K562 (cell line): ENCODE measurements around the gene NAV2. TPM values are rescaled to one million over a fixed set of nuclear protein-coding genes. Genes with fewer than 3 reads are reported as not detected.

Experiments used
- ATAC-seq: fragments of 200-7000 bp; cut with Tn5 transposase; 3 replicates; pipeline ENCODE4 v1.9.1; 2020; ENCODE audit warnings: moderate library complexity
- BruUV-seq: library from RNA; stranded (reverse); fragments of 400-500 nt; replicated peaks from 2 replicates; lab custom pipeline; 2021; lab: Mats Ljungman, UMichigan
- CTCF ChIA-PET: fragments of 300-600 bp; formaldehyde crosslinking; extraction: SDS; loops from one replicate; lab custom pipeline; 2021; ENCODE audit warnings: low intra/inter-chr PET ratio; lab: Yijun Ruan, JAX
- POLR2A ChIA-PET: fragments of 300-600, 350-650 bp; sonication (Branson Sonifier 250); formaldehyde crosslinking; extraction: SDS; loops from one replicate; lab custom pipeline; 2021; ENCODE audit warnings: antibody characterized with exemption, inconsistent platforms; lab: Yijun Ruan, JAX
- DNase-seq, 4 experiments: peaks; one replicate each; pipeline versions ENCODE4 v3.0.0 to v3.0.0-alpha.2; 2011 to 2018; ENCODE audit warnings: low spot score in 3 of 4, mixed read lengths in 3 of 4; ENCODE audit errors: extremely low read depth in 1 of 4
- FAIRE-seq: peaks from 2 replicates; lab custom pipeline; 2011; peaks lifted over from hg19 to GRCh38; lab: Jason Lieb, UNC
- H2AFZ ChIP-seq: 2 replicates; pipeline ENCODE4 v1.6.0; 2011; ENCODE audit warnings: low read depth, low read length, control low read depth, inconsistent platforms
- H3K27ac ChIP-seq: fragments of 200-600 bp; 3 replicates; pipeline ENCODE4 v1.8.0; 2011; ENCODE audit warnings: low read depth, mild to moderate bottlenecking, control low read depth, inconsistent platforms, low read length, moderate library complexity, mixed read lengths; ENCODE audit errors: extremely low read depth
- H3K27me3 ChIP-seq, 2 experiments: fragments of 300-600 bp in 1 of 2; 2 replicates in 1 of 2; 3 replicates in 1 of 2; pipeline versions ENCODE4 v1.6.0 to v1.8.0; 2011; ENCODE audit warnings: inconsistent platforms in 2 of 2, low read length in 2 of 2, mild to moderate bottlenecking in 1 of 2, mixed read lengths in 1 of 2, moderate library complexity in 1 of 2; ENCODE audit not compliant: control insufficient read depth in 2 of 2, insufficient read depth in 2 of 2
- H3K36me3 ChIP-seq: fragments of 300-600 bp; 3 replicates; pipeline ENCODE4 v1.8.0; 2011; ENCODE audit warnings: mild to moderate bottlenecking, low read length, inconsistent platforms; ENCODE audit not compliant: control insufficient read depth, insufficient read depth
- H3K4me1 ChIP-seq, 2 experiments: fragments of 200-600 bp in 1 of 2; replicated peaks in 1 of 2; 2 replicates in 1 of 2; 3 replicates in 1 of 2; pipeline versions ENCODE4 v1.5.1 to v1.8.0; 2011; ENCODE audit warnings: inconsistent platforms in 2 of 2, low read length in 2 of 2, mild to moderate bottlenecking in 1 of 2, mixed read lengths in 1 of 2, moderate library complexity in 1 of 2; ENCODE audit not compliant: control insufficient read depth in 2 of 2, insufficient read depth in 2 of 2
- H3K4me2 ChIP-seq: 2 replicates; pipeline ENCODE4 v1.6.1; 2011; ENCODE audit warnings: low read length, control low read depth, inconsistent platforms, mixed read lengths; ENCODE audit not compliant: insufficient read depth
- H3K4me3 ChIP-seq: fragments of 200-600 bp; sonication (generic), shearing (Covaris generic); 2 replicates; pipeline ENCODE4 v1.5.1; 2016; ENCODE audit warnings: control low read depth, inconsistent platforms
- H3K79me2 ChIP-seq: fragments of 200-600 bp; 3 replicates; pipeline ENCODE4 v1.8.0; 2011; ENCODE audit warnings: low read length, inconsistent platforms; ENCODE audit not compliant: control insufficient read depth, insufficient read depth
- H3K9ac ChIP-seq, 2 experiments: 2 replicates each; pipeline versions ENCODE4 v1.6.0 to v1.6.1; 2011; ENCODE audit warnings: low read depth in 2 of 2, low read length in 2 of 2, control low read depth in 1 of 2, inconsistent platforms in 1 of 2, mild to moderate bottlenecking in 1 of 2, mixed read lengths in 1 of 2; ENCODE audit not compliant: insufficient read depth in 1 of 2
- H3K9me1 ChIP-seq: one replicate; pipeline ENCODE4 v1.6.0; 2011; ENCODE audit warnings: inconsistent platforms, mild to moderate bottlenecking, low read length, moderate library complexity; ENCODE audit not compliant: control insufficient read depth, insufficient read depth
- H3K9me3 ChIP-seq: replicated peaks from 2 replicates; pipeline ENCODE4 v1.5.1; 2011; ENCODE audit warnings: low read depth, low read length, inconsistent platforms; ENCODE audit not compliant: control insufficient read depth, insufficient read depth
- H4K20me1 ChIP-seq: replicated peaks from 2 replicates; pipeline ENCODE4 v1.6.1; 2011; ENCODE audit warnings: low read length, inconsistent platforms, mixed read lengths; ENCODE audit not compliant: control insufficient read depth, insufficient read depth
- CEBPG ChIP-seq, 3 experiments: fragments of 200-800 bp in 1 of 3; sonication (Bioruptor generic) in 1 of 3; sonication (generic) in 1 of 3; formaldehyde crosslinking in 1 of 3; IDR thresholded peaks in 2 of 3; conservative IDR thresholded peaks in 1 of 3; 2 replicates each; pipeline versions ENCODE4 v1.6.1 to v1.8.0; 2016 to 2022; ENCODE audit warnings: missing compliant biosample characterization in 2 of 3, missing genetic modification characterization in 2 of 3, mild to moderate bottlenecking in 1 of 3, missing genetic modification reagents in 1 of 3
- GATA2 ChIP-seq: sonication (generic); formaldehyde crosslinking; IDR thresholded peaks from 2 replicates; pipeline ENCODE4 v1.4.0; 2020; ENCODE audit warnings: mild to moderate bottlenecking, missing genetic modification reagents
- HNRNPUL1 ChIP-seq: fragments of 200-400 bp; formaldehyde crosslinking; IDR thresholded peaks from 2 replicates; pipeline ENCODE4 v1.6.1; 2017; ENCODE audit warnings: low read length
- NFATC3 ChIP-seq: fragments of 450-650 bp; IDR thresholded peaks from 2 replicates; pipeline ENCODE4 v1.6.1; 2017; ENCODE audit warnings: mild to moderate bottlenecking
- RBM39 ChIP-seq: fragments of 200-400 bp; formaldehyde crosslinking; optimal IDR thresholded peaks from 2 replicates; pipeline ENCODE3; 2018; ENCODE audit warnings: low read depth, low read length
- ZNF699 ChIP-seq: fragments of 250-450 bp; sonication (Bioruptor Pico); IDR thresholded peaks from 2 replicates; pipeline ENCODE4 v1.8.0; 2021; ENCODE audit warnings: mild to moderate bottlenecking, moderate library complexity; ENCODE audit not compliant: insufficient replicate concordance
- WGBS: fragments of 100-300 bp; shearing (Covaris generic); methylation state at CpG from one replicate; pipeline ENCODE4 v1.1.6; 2016; ENCODE audit warnings: low coverage, mixed read lengths; ENCODE audit not compliant: insufficient coverage; ENCODE audit errors: missing lambda C conversion rate; 5-methylcytosine and 5-hydroxymethylcytosine counted together
- in situ Hi-C: fragments of 300-500 bp; cut with MboI; formaldehyde crosslinking; loops from 4 replicates; pipeline ENCODE4 v1.15.0; 2018; ENCODE audit warnings: inconsistent platforms, mixed read lengths
- intact Hi-C: fragments of 100-400 bp; cut with micrococcal nuclease; formaldehyde crosslinking; loops from 2 replicates; pipeline ENCODE4 v1.14.2; 2022
- polyA plus RNA-seq, 8 experiments: library from polyadenylated mRNA; depleted of rRNA in 4 of 8; stranded (reverse) in 5 of 8; unstranded in 3 of 8; fragments of >200 nt; fragmentation: Nextera tagmentation in 2 of 8; fragmentation: Illumina TruSeq in 1 of 8; extraction: Ambion mirVana in 2 of 8; extraction: Trizol in 1 of 8; gene quantifications; 2 replicates each; pipeline versions ENCODE4 v1.2.1 to v1.2.3, GENCODE V29; 2011 to 2014; ENCODE audit warnings: inconsistent platforms in 1 of 8, missing spikeins in 1 of 8
- total RNA-seq, 7 experiments: library from RNA; depleted of rRNA in 6 of 7; stranded (reverse); fragments of >200 nt in 6 of 7; fragmentation: Illumina TruSeq in 2 of 7; extraction: Trizol in 2 of 7; gene quantifications; 2 replicates each; pipeline versions ENCODE4 v1.2.1 to v1.2.3, GENCODE V29; 2011 to 2021; ENCODE audit warnings: low replicate concordance in 1 of 7
- TF ChIP-seq, protein P1 (sequence below): sonication (generic); formaldehyde crosslinking; IDR thresholded peaks from 2 replicates; pipeline ENCODE4 v1.8.0; 2022; ENCODE audit warnings: mild to moderate bottlenecking, missing genetic modification reagents
- TF ChIP-seq, protein P2 (sequence below), 2 experiments: fragments of 450-650 bp in 1 of 2; sonication (generic) in 1 of 2; formaldehyde crosslinking in 1 of 2; IDR thresholded peaks in 1 of 2; conservative IDR thresholded peaks in 1 of 2; 2 replicates each; pipeline versions ENCODE4 v1.6.1 to v1.8.1; 2016 to 2023; ENCODE audit warnings: mild to moderate bottlenecking in 2 of 2, moderate library complexity in 2 of 2, inconsistent platforms in 1 of 2, missing genetic modification reagents in 1 of 2
- TF ChIP-seq, protein P3 (sequence below): fragments of 250-450 bp; sonication (Bioruptor Pico); IDR thresholded peaks from 2 replicates; pipeline ENCODE4 v1.8.0; 2021; ENCODE audit warnings: moderate library complexity, mild to moderate bottlenecking, inconsistent platforms
- TF ChIP-seq, protein P4 (sequence below): fragments of 250-450 bp; sonication (Bioruptor Pico); IDR thresholded peaks from 2 replicates; pipeline ENCODE4 v1.9.0; 2021; ENCODE audit warnings: mild to moderate bottlenecking
- TF ChIP-seq, protein P5 (sequence below): sonication (generic); formaldehyde crosslinking; IDR thresholded peaks from 2 replicates; pipeline ENCODE4 v1.8.1; 2023; ENCODE audit warnings: missing genetic modification reagents, mild to moderate bottlenecking, borderline replicate concordance

The NAV2 gene
- total and polyA plus RNA-seq, 9 of the 15 experiments (the other 6 are each of a cell fraction or from before 2014, with no cell fraction given) = 0.03 to 0.35 (median 0.05) TPM

DNA sequence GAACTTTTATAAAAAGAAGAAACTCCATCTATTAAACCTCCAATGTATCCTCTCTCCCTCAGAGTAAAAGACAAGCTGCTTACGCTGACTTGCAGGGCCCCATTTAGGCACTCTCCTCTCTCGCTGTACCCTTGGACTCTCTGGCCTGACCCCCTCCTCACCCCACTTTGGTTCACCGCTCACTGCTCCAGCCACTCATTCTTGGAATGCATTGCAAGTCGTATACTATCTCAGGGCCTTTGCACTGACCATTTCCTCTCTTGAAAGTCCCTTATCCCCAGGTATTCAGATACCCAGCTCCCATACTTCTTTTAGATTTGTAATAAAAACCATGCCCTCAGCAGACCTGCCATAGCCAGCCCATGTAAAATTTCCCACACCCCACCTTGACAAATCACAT is 308.1 kb downstream of the NAV2 start:
- WGBS = 19% methylated on average over 4 of the region's 4 CpGs
- CTCF ChIA-PET = no interaction called here
- in situ Hi-C loops = no loop called here

More for the DNA sequence above, 308.1 kb downstream of the NAV2 start:
- intact Hi-C loops = no loop called here
- H2AFZ ChIP-seq = no peak overlapping the region
- no peaks in the 10 kb centered on the region; a peak in 1 of 5 replicates for H3K4me1 ChIP-seq
- no peak for FAIRE-seq
- no peaks in the 10 kb centered on the region for H3K36me3 ChIP-seq
- ATAC-seq = no peak
- DNase-seq = no peak
- no peaks in the 10 kb centered on the region for H3K9me3 ChIP-seq
- TF ChIP-seq, protein P1, sequence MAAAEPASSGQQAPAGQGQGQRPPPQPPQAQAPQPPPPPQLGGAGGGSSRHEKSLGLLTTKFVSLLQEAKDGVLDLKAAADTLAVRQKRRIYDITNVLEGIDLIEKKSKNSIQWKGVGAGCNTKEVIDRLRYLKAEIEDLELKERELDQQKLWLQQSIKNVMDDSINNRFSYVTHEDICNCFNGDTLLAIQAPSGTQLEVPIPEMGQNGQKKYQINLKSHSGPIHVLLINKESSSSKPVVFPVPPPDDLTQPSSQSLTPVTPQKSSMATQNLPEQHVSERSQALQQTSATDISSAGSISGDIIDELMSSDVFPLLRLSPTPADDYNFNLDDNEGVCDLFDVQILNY (CRISPR knock-in tag) = no peak
- TF ChIP-seq, protein P2, sequence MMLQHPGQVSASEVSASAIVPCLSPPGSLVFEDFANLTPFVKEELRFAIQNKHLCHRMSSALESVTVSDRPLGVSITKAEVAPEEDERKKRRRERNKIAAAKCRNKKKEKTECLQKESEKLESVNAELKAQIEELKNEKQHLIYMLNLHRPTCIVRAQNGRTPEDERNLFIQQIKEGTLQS (IDR thresholded peaks at IDR 0.05) = no peak
- TF ChIP-seq, protein P2 (CRISPR knock-in tag; conservative IDR thresholded peaks at IDR 0.05) = no peak
- TF ChIP-seq, protein P3, sequence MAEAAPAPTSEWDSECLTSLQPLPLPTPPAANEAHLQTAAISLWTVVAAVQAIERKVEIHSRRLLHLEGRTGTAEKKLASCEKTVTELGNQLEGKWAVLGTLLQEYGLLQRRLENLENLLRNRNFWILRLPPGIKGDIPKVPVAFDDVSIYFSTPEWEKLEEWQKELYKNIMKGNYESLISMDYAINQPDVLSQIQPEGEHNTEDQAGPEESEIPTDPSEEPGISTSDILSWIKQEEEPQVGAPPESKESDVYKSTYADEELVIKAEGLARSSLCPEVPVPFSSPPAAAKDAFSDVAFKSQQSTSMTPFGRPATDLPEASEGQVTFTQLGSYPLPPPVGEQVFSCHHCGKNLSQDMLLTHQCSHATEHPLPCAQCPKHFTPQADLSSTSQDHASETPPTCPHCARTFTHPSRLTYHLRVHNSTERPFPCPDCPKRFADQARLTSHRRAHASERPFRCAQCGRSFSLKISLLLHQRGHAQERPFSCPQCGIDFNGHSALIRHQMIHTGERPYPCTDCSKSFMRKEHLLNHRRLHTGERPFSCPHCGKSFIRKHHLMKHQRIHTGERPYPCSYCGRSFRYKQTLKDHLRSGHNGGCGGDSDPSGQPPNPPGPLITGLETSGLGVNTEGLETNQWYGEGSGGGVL (CRISPR knock-in tag) = no peak
- no peak for TF ChIP-seq GATA2
- no peak for TF ChIP-seq RBM39
- no peak for TF ChIP-seq ZNF699 (CRISPR knock-in tag)
- TF ChIP-seq, protein P4, sequence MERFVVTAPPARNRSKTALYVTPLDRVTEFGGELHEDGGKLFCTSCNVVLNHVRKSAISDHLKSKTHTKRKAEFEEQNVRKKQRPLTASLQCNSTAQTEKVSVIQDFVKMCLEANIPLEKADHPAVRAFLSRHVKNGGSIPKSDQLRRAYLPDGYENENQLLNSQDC (CRISPR knock-in tag) = no peak
- TF ChIP-seq CEBPG (CRISPR knock-in tag; IDR thresholded peaks at IDR 0.05) = no peak
- no peak for TF ChIP-seq CEBPG (tag; conservative IDR thresholded peaks at IDR 0.05 in 1 of 2, IDR thresholded peaks at IDR 0.05 in 1 of 2)
- TF ChIP-seq, protein P5, sequence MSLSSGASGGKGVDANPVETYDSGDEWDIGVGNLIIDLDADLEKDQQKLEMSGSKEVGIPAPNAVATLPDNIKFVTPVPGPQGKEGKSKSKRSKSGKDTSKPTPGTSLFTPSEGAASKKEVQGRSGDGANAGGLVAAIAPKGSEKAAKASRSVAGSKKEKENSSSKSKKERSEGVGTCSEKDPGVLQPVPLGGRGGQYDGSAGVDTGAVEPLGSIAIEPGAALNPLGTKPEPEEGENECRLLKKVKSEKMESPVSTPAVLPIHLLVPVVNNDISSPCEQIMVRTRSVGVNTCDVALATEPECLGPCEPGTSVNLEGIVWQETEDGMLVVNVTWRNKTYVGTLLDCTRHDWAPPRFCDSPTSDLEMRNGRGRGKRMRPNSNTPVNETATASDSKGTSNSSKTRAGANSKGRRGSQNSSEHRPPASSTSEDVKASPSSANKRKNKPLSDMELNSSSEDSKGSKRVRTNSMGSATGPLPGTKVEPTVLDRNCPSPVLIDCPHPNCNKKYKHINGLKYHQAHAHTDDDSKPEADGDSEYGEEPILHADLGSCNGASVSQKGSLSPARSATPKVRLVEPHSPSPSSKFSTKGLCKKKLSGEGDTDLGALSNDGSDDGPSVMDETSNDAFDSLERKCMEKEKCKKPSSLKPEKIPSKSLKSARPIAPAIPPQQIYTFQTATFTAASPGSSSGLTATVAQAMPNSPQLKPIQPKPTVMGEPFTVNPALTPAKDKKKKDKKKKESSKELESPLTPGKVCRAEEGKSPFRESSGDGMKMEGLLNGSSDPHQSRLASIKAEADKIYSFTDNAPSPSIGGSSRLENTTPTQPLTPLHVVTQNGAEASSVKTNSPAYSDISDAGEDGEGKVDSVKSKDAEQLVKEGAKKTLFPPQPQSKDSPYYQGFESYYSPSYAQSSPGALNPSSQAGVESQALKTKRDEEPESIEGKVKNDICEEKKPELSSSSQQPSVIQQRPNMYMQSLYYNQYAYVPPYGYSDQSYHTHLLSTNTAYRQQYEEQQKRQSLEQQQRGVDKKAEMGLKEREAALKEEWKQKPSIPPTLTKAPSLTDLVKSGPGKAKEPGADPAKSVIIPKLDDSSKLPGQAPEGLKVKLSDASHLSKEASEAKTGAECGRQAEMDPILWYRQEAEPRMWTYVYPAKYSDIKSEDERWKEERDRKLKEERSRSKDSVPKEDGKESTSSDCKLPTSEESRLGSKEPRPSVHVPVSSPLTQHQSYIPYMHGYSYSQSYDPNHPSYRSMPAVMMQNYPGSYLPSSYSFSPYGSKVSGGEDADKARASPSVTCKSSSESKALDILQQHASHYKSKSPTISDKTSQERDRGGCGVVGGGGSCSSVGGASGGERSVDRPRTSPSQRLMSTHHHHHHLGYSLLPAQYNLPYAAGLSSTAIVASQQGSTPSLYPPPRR (CRISPR knock-in tag) = no peak
- TF ChIP-seq HNRNPUL1 = no peak
- TF ChIP-seq NFATC3 = no peak
- TF ChIP-seq, all 486 proteins: peak for 0
- H3K79me2 ChIP-seq = no peaks in the 10 kb centered on the region
- no TSS peak for BruUV-seq
- H3K4me3 ChIP-seq = no peak overlapping the region
- H4K20me1 ChIP-seq = no peaks in the 10 kb centered on the region
- H3K27ac ChIP-seq = no peak overlapping the region
- H3K27me3 ChIP-seq = peaks cover 0 to 13% of the 10 kb centered on the region in 2 experiments; a peak in 3 of 5 replicates
- no peak overlapping the region for H3K9ac ChIP-seq
- POLR2A ChIA-PET = interaction anchor here (0.6 to 0.9 kb wide), 3 partner anchors 17 to 92 kb away, joined by 3 to 4 read pairs (median 3); no protein-coding TSS in a partner anchor
- no peak overlapping the region for H3K4me2 ChIP-seq
- no peaks in the 10 kb centered on the region for H3K9me1 ChIP-seq
